KMS-11 (cell line): Measurements from ENCODE around the gene MAN2A2.
"Not testable (repeated sequence)": the region's sequence is repeated elsewhere in the genome, so short reads cannot be mapped to it uniquely, and the experiment has no call there.

Source experiments
- H2AFZ ChIP-seq: fragments of 200-600 bp; sonication (generic); 2 replicates; pipeline ENCODE4 v1.6.1; 2016; ENCODE audit warnings: antibody characterized with exemption, mixed run types, low read depth
- H3K27ac ChIP-seq: fragments of 200-600 bp; sonication (generic); 2 replicates; pipeline ENCODE4 v1.6.1; 2016; ENCODE audit warnings: mild to moderate bottlenecking, mixed run types
- H3K27me3 ChIP-seq: fragments of 200-600 bp; sonication (generic); 2 replicates; pipeline ENCODE4 v1.6.1; 2017; ENCODE audit warnings: mild to moderate bottlenecking, low read depth, mixed run types, moderate library complexity; ENCODE audit not compliant: insufficient read depth
- H3K36me3 ChIP-seq: fragments of 200-600 bp; sonication (generic); 2 replicates; pipeline ENCODE4 v1.6.1; 2017; ENCODE audit warnings: mild to moderate bottlenecking, mixed run types; ENCODE audit not compliant: insufficient read depth
- H3K4me1 ChIP-seq: fragments of 200-600 bp; sonication (generic); 2 replicates; pipeline ENCODE4 v1.6.1; 2016; ENCODE audit warnings: mild to moderate bottlenecking, low read depth, mixed run types; ENCODE audit not compliant: poor library complexity, severe bottlenecking
- H3K4me2 ChIP-seq: fragments of 200-600 bp; sonication (generic); 2 replicates; pipeline ENCODE4 v1.7.0; 2016; ENCODE audit warnings: mild to moderate bottlenecking, mixed run types
- H3K4me3 ChIP-seq: fragments of 200-600 bp; sonication (generic); IDR thresholded peaks from 2 replicates; pipeline ENCODE4 v1.6.1; 2017; ENCODE audit warnings: low read depth, low read length, mixed read lengths; ENCODE audit not compliant: insufficient read depth
- H3K79me2 ChIP-seq: fragments of 200-600 bp; sonication (generic); 2 replicates; pipeline ENCODE4 v1.6.1; 2016; ENCODE audit warnings: low read depth, mixed run types; ENCODE audit not compliant: insufficient read depth
- H3K9ac ChIP-seq: fragments of 200-600 bp; sonication (generic); 2 replicates; pipeline ENCODE4 v1.6.1; 2016; ENCODE audit warnings: mild to moderate bottlenecking, mixed run types
- H4K20me1 ChIP-seq: fragments of 200-600 bp; sonication (generic); 2 replicates; pipeline ENCODE4 v1.6.1; 2016; ENCODE audit warnings: mild to moderate bottlenecking, mixed run types; ENCODE audit not compliant: insufficient read depth
- CTCF ChIP-seq: fragments of 200-600 bp; sonication (generic); conservative IDR thresholded peaks from 2 replicates; pipeline ENCODE4 v1.6.1; 2017; ENCODE audit warnings: low read depth, mild to moderate bottlenecking, antibody characterized with exemption, low read length, moderate library complexity, mixed read lengths

The MAN2A2 gene

GRCh38 chr15:90907051-90907660 is 4.1 kb downstream of the MAN2A2 start:
- TF ChIP-seq CTCF, result no peak
- no peaks in the 10 kb centered on the region for H4K20me1 ChIP-seq
- H3K4me2 ChIP-seq, result no peak overlapping the region
- H3K4me3 ChIP-seq, result no peak overlapping the region
- peaks cover 6% of the 10 kb centered on the region for H3K4me1 ChIP-seq
- H3K79me2 ChIP-seq, result peaks cover 7% of the 10 kb centered on the region; the same call in 1 of the 2 replicates
- H3K9ac ChIP-seq, result no peak overlapping the region
- H3K36me3 ChIP-seq, result no peaks in the 10 kb centered on the region
- H3K27ac ChIP-seq, result no peak overlapping the region
- H3K27me3 ChIP-seq, result no peaks in the 10 kb centered on the region
- no peak overlapping the region for H2AFZ ChIP-seq

- TF ChIP-seq CTCF, result no peak
- Histone ChIP-seq H3K36me3 (no peaks in the 10 kb centered on the region), H3K27me3 (no peaks in the 10 kb centered on the region), H2AFZ (no peak overlapping the region), H3K4me3 (no peak overlapping the region), H3K9ac (no peak overlapping the region), H3K4me1 (peaks cover 7% of the 10 kb centered on the region), H3K27ac (no peak overlapping the region), H4K20me1 (no peaks in the 10 kb centered on the region), H3K4me2 (no peak overlapping the region), H3K79me2 (peaks cover 7% of the 10 kb centered on the region; the same call in 1 of the 2 replicates)
Observed at GRCh38 chr15:90907838-90908507, 4.9 kb downstream of the MAN2A2 start.

- not testable (repeated sequence) for H3K79me2 ChIP-seq, H4K20me1 ChIP-seq, H2AFZ ChIP-seq, H3K4me2 ChIP-seq, H3K27me3 ChIP-seq, H3K27ac ChIP-seq, H3K36me3 ChIP-seq, H3K4me3 ChIP-seq, H3K9ac ChIP-seq
- peaks cover 16% of the 10 kb centered on the region for H3K4me1 ChIP-seq
Observed at GRCh38 chr15:90909449-90909848, 6.3 kb downstream of the MAN2A2 start.

- Histone ChIP-seq H2AFZ (no peak overlapping the region), H3K4me1 (peaks cover 21% of the 10 kb centered on the region), H3K36me3 (no peaks in the 10 kb centered on the region), H3K27ac (no peak overlapping the region), H3K9ac (no peak overlapping the region), H3K4me2 (no peak overlapping the region), H4K20me1 (no peaks in the 10 kb centered on the region), H3K27me3 (no peaks in the 10 kb centered on the region), H3K4me3 (no peak overlapping the region), H3K79me2 (no peaks in the 10 kb centered on the region)
- TF ChIP-seq CTCF, result no peak
Observed at GRCh38 chr15:90909976-90910375, 6.9 kb downstream of the MAN2A2 start.
